H9 (cell line): Measurements from ENCODE around the gene HLF. TPM values are rescaled to one million over a fixed set of nuclear protein-coding genes. Genes with fewer than 3 reads are reported as not detected.

Experiments used
- DNase-seq: peaks from one replicate; pipeline ENCODE4 v3.0.0-alpha.2; 2017
- H2AFZ ChIP-seq: one replicate; pipeline ENCODE4 v1.6.1; 2013; ENCODE audit warnings: mild to moderate bottlenecking, low read length, control low read depth, moderate library complexity
- H2AK5ac ChIP-seq: 2 replicates; pipeline ENCODE4 v1.6.1; 2013; ENCODE audit warnings: low read length, control low read depth, mixed read lengths; ENCODE audit not compliant: insufficient read length
- H2BK120ac ChIP-seq: one replicate; pipeline ENCODE4 v1.6.1; 2013; ENCODE audit warnings: low read depth, mild to moderate bottlenecking, low read length, control low read depth, inconsistent platforms; ENCODE audit not compliant: poor library complexity, severe bottlenecking
- H2BK12ac ChIP-seq: 2 replicates; pipeline ENCODE4 v1.6.1; 2013; ENCODE audit warnings: low read length, control low read depth, mixed read lengths, low read depth; ENCODE audit not compliant: insufficient read length
- H2BK15ac ChIP-seq: 2 replicates; pipeline ENCODE4 v1.6.1; 2013; ENCODE audit warnings: low read depth, low read length, control low read depth
- H2BK20ac ChIP-seq: one replicate; pipeline ENCODE4 v1.6.1; 2013; ENCODE audit warnings: low read depth, mild to moderate bottlenecking, low read length, control low read depth, inconsistent platforms; ENCODE audit not compliant: poor library complexity, severe bottlenecking
- H2BK5ac ChIP-seq: 2 replicates; pipeline ENCODE4 v1.6.1; 2013; ENCODE audit warnings: low read length, control low read depth, mixed read lengths; ENCODE audit not compliant: insufficient read length
- H3K14ac ChIP-seq: 2 replicates; pipeline ENCODE4 v1.6.1; 2013; ENCODE audit warnings: low read length, control low read depth; ENCODE audit not compliant: insufficient read depth
- H3K18ac ChIP-seq: 2 replicates; pipeline ENCODE4 v1.6.1; 2013; ENCODE audit warnings: low read depth, mild to moderate bottlenecking, mixed read lengths, low read length, control low read depth; ENCODE audit not compliant: insufficient read length
- H3K23ac ChIP-seq: 2 replicates; pipeline ENCODE4 v1.6.1; 2013; ENCODE audit warnings: low read length, control low read depth, mixed read lengths, low read depth; ENCODE audit not compliant: insufficient read length
- H3K23me2 ChIP-seq: 2 replicates; pipeline ENCODE4 v1.6.1; 2013; ENCODE audit warnings: low read depth, mild to moderate bottlenecking, mixed read lengths, low read length, control low read depth; ENCODE audit not compliant: insufficient read length, poor library complexity, severe bottlenecking
- H3K27ac ChIP-seq: 2 replicates; pipeline ENCODE4 v1.5.1; 2013; ENCODE audit warnings: low read length, control low read depth, mixed read lengths, low read depth; ENCODE audit not compliant: insufficient read length
- H3K27me3 ChIP-seq: 2 replicates; pipeline ENCODE4 v1.6.1; 2013; ENCODE audit warnings: low read length, control low read depth, inconsistent platforms; ENCODE audit not compliant: insufficient read depth
- H3K4ac ChIP-seq: 2 replicates; pipeline ENCODE4 v1.6.1; 2013; ENCODE audit warnings: low read depth, mild to moderate bottlenecking, control low read depth, inconsistent platforms, low read length, moderate library complexity
- H3K4me1 ChIP-seq: 2 replicates; pipeline ENCODE4 v1.6.1; 2013; ENCODE audit warnings: low read length, control low read depth, inconsistent platforms; ENCODE audit not compliant: insufficient read depth
- H3K4me2 ChIP-seq: 2 replicates; pipeline ENCODE4 v1.6.1; 2013; ENCODE audit warnings: low read length, control low read depth, mixed read lengths; ENCODE audit not compliant: insufficient read length, insufficient read depth
- H3K56ac ChIP-seq: 2 replicates; pipeline ENCODE4 v1.6.1; 2013; ENCODE audit warnings: low read depth, mild to moderate bottlenecking, mixed read lengths, low read length, control low read depth; ENCODE audit not compliant: insufficient read length
- H3K79me1 ChIP-seq: 2 replicates; pipeline ENCODE4 v1.6.1; 2013; ENCODE audit warnings: low read depth, mild to moderate bottlenecking, moderate library complexity, low read length, control low read depth, inconsistent platforms; ENCODE audit not compliant: insufficient read depth, poor library complexity, severe bottlenecking
- H3K79me2 ChIP-seq: 2 replicates; pipeline ENCODE4 v1.6.1; 2013; ENCODE audit warnings: low read length, control low read depth, inconsistent platforms; ENCODE audit not compliant: insufficient read depth
- H3K9ac ChIP-seq: 2 replicates; pipeline ENCODE4 v1.6.1; 2013; ENCODE audit warnings: low read length, control low read depth, mixed read lengths; ENCODE audit not compliant: insufficient read length; ENCODE audit errors: extremely low read depth
- H3K9me3 ChIP-seq: one replicate; pipeline ENCODE4 v1.6.1; 2013; ENCODE audit warnings: low read depth, low read length, inconsistent platforms; ENCODE audit not compliant: control insufficient read depth
- H3T11ph ChIP-seq: one replicate; pipeline ENCODE4 v1.6.1; 2013; ENCODE audit warnings: mild to moderate bottlenecking, low read length, control low read depth, inconsistent platforms
- H4K20me1 ChIP-seq: one replicate; pipeline ENCODE4 v1.6.1; 2013; ENCODE audit not compliant: control insufficient read depth, insufficient read length, insufficient read depth
- H4K5ac ChIP-seq: 2 replicates; pipeline ENCODE4 v1.6.1; 2013; ENCODE audit warnings: low read depth, mild to moderate bottlenecking, mixed read lengths, low read length, control low read depth; ENCODE audit not compliant: insufficient read length
- H4K8ac ChIP-seq: replicated peaks from 2 replicates; pipeline ENCODE4 v1.6.1; 2013; ENCODE audit warnings: low read length, control low read depth, mixed read lengths, low read depth; ENCODE audit not compliant: insufficient read length
- H4K91ac ChIP-seq: 2 replicates; pipeline ENCODE4 v1.6.1; 2013; ENCODE audit warnings: low read depth, mild to moderate bottlenecking, moderate library complexity, mixed read lengths, low read length, control low read depth; ENCODE audit not compliant: insufficient read length
- H3K27ac Mint-ChIP-seq, 3 experiments: 2 replicates in 2 of 3; 3 replicates in 1 of 3; pipeline ENCODE4 v1.8.0; 2020 to 2021; ENCODE audit warnings: mixed read lengths in 3 of 3, mild to moderate bottlenecking in 1 of 3, moderate library complexity in 1 of 3
- H3K27me3 Mint-ChIP-seq: 2 replicates; pipeline ENCODE4 v1.8.0; 2021; ENCODE audit warnings: low read depth, mild to moderate bottlenecking, moderate library complexity, mixed read lengths
- H3K36me3 Mint-ChIP-seq, 3 experiments: 2 replicates in 2 of 3; 3 replicates in 1 of 3; pipeline ENCODE4 v1.8.0; 2020 to 2021; ENCODE audit warnings: low read depth in 3 of 3, mixed read lengths in 3 of 3; ENCODE audit not compliant: insufficient read depth in 1 of 3
- H3K4me1 Mint-ChIP-seq, 2 experiments: 2 replicates each; pipeline ENCODE4 v1.8.0; 2020; ENCODE audit warnings: mixed read lengths in 2 of 2
- H3K4me3 Mint-ChIP-seq, 2 experiments: 2 replicates in 1 of 2; 3 replicates in 1 of 2; pipeline ENCODE4 v1.8.0; 2020 to 2021; ENCODE audit warnings: mild to moderate bottlenecking in 2 of 2, mixed read lengths in 2 of 2, moderate library complexity in 1 of 2
- H3K9me3 Mint-ChIP-seq, 2 experiments: 2 replicates in 1 of 2; 3 replicates in 1 of 2; pipeline ENCODE4 v1.8.0; 2020; ENCODE audit warnings: mild to moderate bottlenecking in 2 of 2, mixed read lengths in 2 of 2, moderate library complexity in 1 of 2
- CTCF ChIP-seq: fragments of 200-600 bp; sonication (generic); conservative IDR thresholded peaks from 3 replicates; pipeline ENCODE4 v1.8.0; 2021; ENCODE audit warnings: antibody characterized with exemption, mild to moderate bottlenecking
- WGBS: extraction: QIAGEN DNeasy Blood & Tissue Kit; methylation state at CpG from one replicate; pipeline ENCODE4 v1.1.7; 2013; ENCODE audit warnings: missing lambda C conversion rate, low lambda C conversion rate, mixed read lengths; ENCODE audit not compliant: insufficient read length; ENCODE audit errors: extremely low coverage; 5-methylcytosine and 5-hydroxymethylcytosine counted together
- total RNA-seq: library from RNA; stranded (reverse); gene quantifications from 2 replicates; pipeline ENCODE4 v1.2.1, GENCODE V29; 2021

The HLF gene
- total RNA-seq, 1 experiment from 2014 or later: 0.17 TPM

GRCh38 chr17:55223524-55223923 lies 41.2 kb upstream of the HLF start:
- Histone ChIP-seq H3K27ac (no peak overlapping the region), H3K4me2 (no peak overlapping the region), H2BK15ac (no peak overlapping the region), H3K14ac (no peak overlapping the region), H3K9me3 (no peaks in the 10 kb centered on the region), H3K56ac (no peak overlapping the region), H2BK12ac (no peak overlapping the region), H3K4me1 (no peaks in the 10 kb centered on the region), H3K4ac (no peak overlapping the region), H3T11ph (no peak overlapping the region), H3K18ac (no peak overlapping the region), H2BK120ac (no peak overlapping the region), H3K23me2 (no peaks in the 10 kb centered on the region), H4K91ac (no peak overlapping the region), H4K20me1 (no peaks in the 10 kb centered on the region), H2BK20ac (no peak overlapping the region), H2AFZ (no peak overlapping the region), H4K8ac (no peak overlapping the region), H3K79me2 (no peaks in the 10 kb centered on the region), H4K5ac (no peak overlapping the region), H3K79me1 (no peaks in the 10 kb centered on the region), H3K27me3 (no peaks in the 10 kb centered on the region; the same call in 1 of the 2 replicates), H2BK5ac (no peak overlapping the region), H3K9ac (no peak overlapping the region), H2AK5ac (no peak overlapping the region), H3K23ac (no peak overlapping the region)
- no peaks in the 10 kb centered on the region for H3K36me3 Mint-ChIP-seq
- peak overlapping the region in 1 of 3 experiments; percentile 21; a peak in 1 of 7 replicates for H3K27ac Mint-ChIP-seq
- no peak for DNase-seq
- no peak for TF ChIP-seq CTCF
- no peaks in the 10 kb centered on the region; a peak in 1 of 5 replicates for H3K9me3 Mint-ChIP-seq
- WGBS: no CpG with 5 or more reads among the region's 3 CpGs
- no peak overlapping the region for H3K4me3 Mint-ChIP-seq
- H3K4me1 Mint-ChIP-seq: no peaks in the 10 kb centered on the region
- peaks cover 8% of the 10 kb centered on the region for H3K27me3 Mint-ChIP-seq
